Esophagus muscularis mucosa (tissue), 4 donors: ENCODE measurements around the gene LITAF. TPM values are rescaled to one million over a fixed set of nuclear protein-coding genes. Genes with fewer than 3 reads are reported as not detected.

Experiments used
- DNase-seq: peaks from one replicate; pipeline ENCODE4 v3.0.0-alpha.2; 2017; ENCODE audit errors: extremely low spot score
- H3K27ac ChIP-seq, 4 donors: fragments of 200-600 bp; sonication (generic); replicated peaks in 1 of 4; 1 replicate in 3 of 4; 2 replicates in 1 of 4; pipeline ENCODE4 v1.5.1; 2016 to 2019; ENCODE audit warnings: mild to moderate bottlenecking in 1 of 4
- H3K27me3 ChIP-seq, 4 donors: fragments of 200-600 bp; sonication (generic); one replicate each; pipeline versions ENCODE4 v1.5.1 to v1.6.0; 2016 to 2019
- H3K36me3 ChIP-seq, 4 donors: fragments of 200-600 bp; sonication (generic); one replicate each; pipeline ENCODE4 v1.5.1; 2016 to 2019
- H3K4me1 ChIP-seq, 4 donors: fragments of 200-600 bp; sonication (generic); one replicate each; pipeline ENCODE4 v1.5.1; 2016 to 2019
- H3K4me3 ChIP-seq, 4 donors: fragments of 200-600 bp; sonication (generic); 1 replicate in 2 of 4; 2 replicates in 2 of 4; pipeline ENCODE4 v1.5.1; 2016 to 2019; ENCODE audit warnings: mild to moderate bottlenecking in 4 of 4, moderate library complexity in 1 of 4
- H3K9me3 ChIP-seq, 4 donors: fragments of 200-600 bp; sonication (generic); 1 replicate in 3 of 4; 2 replicates in 1 of 4; pipeline ENCODE4 v1.5.1; 2016 to 2019
- EP300 ChIP-seq: sonication (generic); formaldehyde crosslinking; IDR thresholded peaks from one replicate; pipeline ENCODE4 v1.6.1; 2017; ENCODE audit warnings: antibody characterized with exemption
- POLR2A ChIP-seq: fragments of 450-650 bp; IDR thresholded peaks from one replicate; pipeline ENCODE4 v1.6.1; 2017; ENCODE audit warnings: antibody characterized with exemption, moderate library complexity, mild to moderate bottlenecking, low read depth
- POLR2AphosphoS5 ChIP-seq, 2 donors: sonication (generic); formaldehyde crosslinking; IDR thresholded peaks; one replicate each; pipeline ENCODE4 v1.6.1; 2017; ENCODE audit warnings: antibody characterized with exemption in 2 of 2
- WGBS: methylation state at CpG from one replicate; pipeline ENCODE4 v1.1.5; 2018; 5-methylcytosine and 5-hydroxymethylcytosine counted together
- intact Hi-C: fragments of 100-400 bp; cut with DNase I; formaldehyde crosslinking; loops from one replicate; pipeline ENCODE4 v1.15.1; 2023
- total RNA-seq, 4 donors: library from RNA; depleted of rRNA; stranded (reverse); fragments of >200 nt; gene quantifications; one replicate each; pipeline versions ENCODE4 v1.1.0 to v1.2.1, GENCODE V29; 2016
- TF ChIP-seq, protein P1 (sequence below), 3 experiments: fragments of 200-600 bp in 2 of 3; fragments of 450-650 bp in 1 of 3; sonication (generic) in 2 of 3; IDR thresholded peaks; one replicate each; pipeline ENCODE4 v1.5.1; 2017 to 2019; ENCODE audit warnings: antibody characterized with exemption in 3 of 3, mild to moderate bottlenecking in 2 of 3, moderate library complexity in 1 of 3

LITAF gene
- total RNA-seq, 4 donors from 2014 or later: 28.7 to 88.3 (median 36.8) TPM

DNA sequence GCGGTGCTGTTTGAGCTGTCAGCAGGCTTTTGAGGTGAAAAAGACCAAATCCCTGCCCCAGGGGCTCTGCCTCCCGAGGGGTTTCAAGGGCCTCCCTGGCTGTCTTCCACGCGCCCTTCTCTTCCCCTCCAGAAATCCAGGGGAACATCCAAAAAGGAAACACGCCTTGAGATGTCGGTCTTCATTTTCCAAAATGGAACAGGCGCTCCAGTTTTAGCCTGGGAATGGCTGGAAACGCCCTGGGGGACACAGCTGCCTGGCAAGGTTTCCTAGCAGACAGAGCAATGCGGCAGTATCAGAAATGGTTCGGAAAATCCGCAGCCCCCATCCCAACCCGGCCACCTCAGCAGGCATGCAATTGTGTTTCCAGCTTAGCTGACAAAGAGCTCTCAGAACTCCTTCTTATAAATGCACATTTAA lies 16.6 kb upstream of the LITAF start:
- Histone ChIP-seq H3K4me1 (peaks cover 6 to 20% (median 13%) of the 10 kb centered on the region in 4 donors), H3K27ac (peak overlapping the region; percentile 21 to 68 (median 41)), H3K27me3 (peaks cover 0 to 15% (median 0%) of the 10 kb centered on the region in 4 donors), H3K36me3 (no peaks in the 10 kb centered on the region), H3K4me3 (peak overlapping the region in 1 of 4 donors; percentile 5), H3K9me3 (no peaks in the 10 kb centered on the region)
- 26% methylated on average over 12 of the region's 12 CpGs for WGBS
- intact Hi-C loops: no loop called here
- TF ChIP-seq, protein P1, sequence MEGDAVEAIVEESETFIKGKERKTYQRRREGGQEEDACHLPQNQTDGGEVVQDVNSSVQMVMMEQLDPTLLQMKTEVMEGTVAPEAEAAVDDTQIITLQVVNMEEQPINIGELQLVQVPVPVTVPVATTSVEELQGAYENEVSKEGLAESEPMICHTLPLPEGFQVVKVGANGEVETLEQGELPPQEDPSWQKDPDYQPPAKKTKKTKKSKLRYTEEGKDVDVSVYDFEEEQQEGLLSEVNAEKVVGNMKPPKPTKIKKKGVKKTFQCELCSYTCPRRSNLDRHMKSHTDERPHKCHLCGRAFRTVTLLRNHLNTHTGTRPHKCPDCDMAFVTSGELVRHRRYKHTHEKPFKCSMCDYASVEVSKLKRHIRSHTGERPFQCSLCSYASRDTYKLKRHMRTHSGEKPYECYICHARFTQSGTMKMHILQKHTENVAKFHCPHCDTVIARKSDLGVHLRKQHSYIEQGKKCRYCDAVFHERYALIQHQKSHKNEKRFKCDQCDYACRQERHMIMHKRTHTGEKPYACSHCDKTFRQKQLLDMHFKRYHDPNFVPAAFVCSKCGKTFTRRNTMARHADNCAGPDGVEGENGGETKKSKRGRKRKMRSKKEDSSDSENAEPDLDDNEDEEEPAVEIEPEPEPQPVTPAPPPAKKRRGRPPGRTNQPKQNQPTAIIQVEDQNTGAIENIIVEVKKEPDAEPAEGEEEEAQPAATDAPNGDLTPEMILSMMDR (IDR thresholded peaks at IDR 0.05): no peak
- TF ChIP-seq POLR2A: no peak
- TF ChIP-seq POLR2AphosphoS5 (IDR thresholded peaks at IDR 0.05): no peak
- TF ChIP-seq EP300: no peak
- DNase-seq: no peak

DNA sequence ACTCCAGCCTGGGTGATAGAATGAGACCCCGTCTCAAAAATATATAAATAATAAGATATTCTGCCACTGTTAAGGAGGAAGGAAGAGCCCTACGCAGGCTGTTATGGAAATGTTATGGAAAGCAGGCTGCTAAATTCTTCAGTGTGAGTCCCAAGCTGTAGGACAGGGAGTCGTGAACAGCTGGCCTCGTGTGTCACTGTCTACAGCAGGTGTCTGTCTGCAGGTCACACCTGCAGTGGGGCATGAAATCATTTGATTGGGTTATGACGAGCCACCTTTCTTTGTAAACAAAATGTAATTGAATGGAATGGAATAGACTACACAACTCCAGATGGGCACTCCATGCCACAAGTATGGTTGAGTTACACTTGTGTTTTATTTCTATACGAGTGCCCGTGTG lies 15.6 kb upstream of the LITAF start:
- H3K4me3 ChIP-seq: no peak overlapping the region
- intact Hi-C loops: no loop called here
- no peak overlapping the region for H3K27ac ChIP-seq
- H3K4me1 ChIP-seq: peaks cover 13 to 26% (median 19%) of the 10 kb centered on the region in 4 donors
- DNase-seq: no peak
- no peaks in the 10 kb centered on the region for H3K36me3 ChIP-seq
- TF ChIP-seq POLR2A: no peak
- peaks cover 0 to 15% (median 0%) of the 10 kb centered on the region in 4 donors for H3K27me3 ChIP-seq
- H3K9me3 ChIP-seq: no peaks in the 10 kb centered on the region
- WGBS: 91% methylated on average over 7 of the region's 7 CpGs

DNA sequence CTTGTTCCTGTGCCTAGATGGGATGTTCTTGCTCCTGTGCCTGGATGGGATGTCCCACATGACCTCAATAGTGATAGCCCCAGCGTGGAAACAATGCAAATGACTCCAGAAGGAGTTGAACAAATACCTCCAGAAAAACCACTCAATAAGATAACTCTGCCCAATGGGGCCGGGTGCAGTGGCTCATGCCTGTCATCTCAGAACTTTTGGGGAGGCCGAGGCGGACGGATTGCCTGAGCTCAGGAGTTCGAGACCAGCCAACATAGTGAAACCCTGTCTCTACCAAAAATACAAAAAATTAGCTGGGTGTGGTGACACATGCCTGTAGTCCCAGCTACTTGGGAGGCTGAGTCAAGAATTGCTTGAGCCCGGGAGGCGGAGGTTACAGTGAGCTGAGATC lies 15.2 kb upstream of the LITAF start:
- no peak for TF ChIP-seq POLR2AphosphoS5 (IDR thresholded peaks at IDR 0.05)
- no peak for TF ChIP-seq EP300
- TF ChIP-seq, protein P1 (IDR thresholded peaks at IDR 0.05): no peak
- no peak for TF ChIP-seq POLR2A
- intact Hi-C loops: no loop called here
- no peaks in the 10 kb centered on the region for H3K36me3 ChIP-seq
- no peak overlapping the region for H3K4me3 ChIP-seq
- H3K27ac ChIP-seq: no peak overlapping the region
- H3K4me1 ChIP-seq: peaks cover 13 to 29% (median 22%) of the 10 kb centered on the region in 4 donors
- no peaks in the 10 kb centered on the region for H3K9me3 ChIP-seq
- WGBS: 92% methylated on average over 8 of the region's 8 CpGs
- DNase-seq: no peak
- peaks cover 0 to 15% (median 0%) of the 10 kb centered on the region in 4 donors for H3K27me3 ChIP-seq

DNA sequence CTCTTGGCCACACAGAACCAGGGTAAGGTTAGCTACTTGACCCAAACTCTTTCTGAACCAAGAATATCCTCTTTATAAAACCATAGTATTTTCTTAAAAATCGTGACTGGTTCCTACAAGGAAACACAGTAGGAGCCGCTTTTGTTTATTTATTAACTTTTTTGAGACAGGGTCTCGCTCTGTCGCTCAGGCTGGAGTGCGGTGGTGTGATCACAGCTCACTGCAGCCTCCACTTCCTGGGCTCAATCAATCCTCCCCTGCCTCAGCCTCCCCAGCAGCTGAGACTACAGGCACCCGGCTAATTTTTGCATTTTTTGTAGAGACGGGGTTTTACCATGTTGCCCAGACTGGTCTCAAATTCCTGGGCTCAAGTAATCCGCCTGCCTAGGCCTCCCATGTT lies 14.7 kb upstream of the LITAF start:
- H3K4me1 ChIP-seq: peaks cover 13 to 32% (median 25%) of the 10 kb centered on the region in 4 donors
- H3K4me3 ChIP-seq: no peak overlapping the region
- WGBS: 93% methylated on average over 5 of the region's 8 CpGs
- DNase-seq: no peak
- H3K27me3 ChIP-seq: peaks cover 0 to 15% (median 0%) of the 10 kb centered on the region in 4 donors
- intact Hi-C loops: no loop called here
- H3K9me3 ChIP-seq: no peaks in the 10 kb centered on the region
- H3K27ac ChIP-seq: no peak overlapping the region
- TF ChIP-seq EP300: no peak
- no peak for TF ChIP-seq POLR2A
- TF ChIP-seq, protein P1 (IDR thresholded peaks at IDR 0.05): no peak
- TF ChIP-seq POLR2AphosphoS5 (IDR thresholded peaks at IDR 0.05): no peak
- H3K36me3 ChIP-seq: no peaks in the 10 kb centered on the region

DNA sequence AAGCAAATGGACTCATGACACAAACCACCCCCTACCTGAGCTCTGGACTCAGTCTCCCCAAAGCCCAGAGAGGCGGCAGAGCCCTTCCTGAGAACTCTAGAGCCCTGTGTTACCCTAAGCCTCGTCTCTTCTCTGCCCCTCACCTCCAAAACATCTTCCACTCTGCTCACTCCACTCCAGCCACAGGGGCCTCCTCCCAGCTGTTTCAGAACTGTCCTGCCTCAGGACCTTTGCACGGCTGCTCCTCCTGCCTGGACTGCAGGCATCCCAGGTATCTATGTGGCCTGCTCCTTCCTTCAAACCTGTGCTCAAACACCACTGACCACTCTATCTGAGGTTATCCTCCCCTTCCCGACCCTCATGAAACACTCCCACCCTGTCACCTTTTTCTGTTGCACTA lies 12.9 kb upstream of the LITAF start:
- Histone ChIP-seq H3K27me3 (peaks cover 0 to 8% (median 0%) of the 10 kb centered on the region in 4 donors), H3K27ac (no peak overlapping the region), H3K4me3 (no peak overlapping the region), H3K36me3 (no peaks in the 10 kb centered on the region), H3K4me1 (peaks cover 8 to 36% (median 24%) of the 10 kb centered on the region in 4 donors), H3K9me3 (no peaks in the 10 kb centered on the region)
- intact Hi-C loops: no loop called here
- TF ChIP-seq, protein P1 (IDR thresholded peaks at IDR 0.05): no peak
- TF ChIP-seq EP300 (no peak), POLR2A (no peak), POLR2AphosphoS5 (IDR thresholded peaks at IDR 0.05) (no peak)
- DNase-seq: no peak
- 99% methylated on average over 4 of the region's 4 CpGs for WGBS
